HepG2 (cell line): ENCODE data around the gene PTK7. TPM values are rescaled to one million over a fixed set of nuclear protein-coding genes. Genes with fewer than 3 reads are reported as not detected.
A peak's percentile ranks its signal among the peaks of the same experiment; 100 is the strongest.

Source experiments
- ELF1 ChIP-seq: sonication (generic); formaldehyde crosslinking; IDR thresholded peaks from 2 replicates; pipeline ENCODE4 v1.4.0; 2020; ENCODE audit warnings: missing genetic modification reagents
- PHF20 ChIP-seq: sonication (generic); formaldehyde crosslinking; IDR thresholded peaks from 2 replicates; pipeline ENCODE4 v1.5.0; 2020; ENCODE audit warnings: mild to moderate bottlenecking, missing genetic modification reagents
- PPARG ChIP-seq: conservative IDR thresholded peaks from 2 replicates; pipeline ENCODE4 v1.6.1; 2016; ENCODE audit warnings: missing biosample characterization, missing genetic modification reagents
- PRDM10 ChIP-seq: sonication (generic); formaldehyde crosslinking; IDR thresholded peaks from 2 replicates; pipeline ENCODE4 v1.4.0; 2020; ENCODE audit warnings: low read depth, missing genetic modification reagents
- RAD21 ChIP-seq: fragments of 450-650 bp; formaldehyde crosslinking; IDR thresholded peaks from 2 replicates; pipeline ENCODE4 v1.5.0; 2020; ENCODE audit warnings: mild to moderate bottlenecking
- RNF219 ChIP-seq: sonication (generic); formaldehyde crosslinking; IDR thresholded peaks from 2 replicates; pipeline ENCODE4 v1.5.0; 2020; ENCODE audit warnings: mild to moderate bottlenecking, missing genetic modification reagents
- SALL1 ChIP-seq: sonication (generic); formaldehyde crosslinking; IDR thresholded peaks from 2 replicates; pipeline ENCODE4 v1.8.0; 2022; ENCODE audit warnings: mild to moderate bottlenecking, missing genetic modification reagents
- THAP11 ChIP-seq: IDR thresholded peaks from 2 replicates; pipeline ENCODE4 v1.6.1; 2016; ENCODE audit warnings: missing biosample characterization, missing genetic modification reagents
- TOE1 ChIP-seq: sonication (generic); formaldehyde crosslinking; IDR thresholded peaks from 2 replicates; pipeline ENCODE4 v1.4.0; 2020; ENCODE audit warnings: mild to moderate bottlenecking, missing genetic modification reagents
- ZFY ChIP-seq: sonication (generic); formaldehyde crosslinking; IDR thresholded peaks from 2 replicates; pipeline ENCODE4 v1.4.0; 2020; ENCODE audit warnings: missing genetic modification reagents
- ZNF33B ChIP-seq: sonication (generic); formaldehyde crosslinking; IDR thresholded peaks from 2 replicates; pipeline ENCODE4 v1.5.1; 2020; ENCODE audit warnings: mild to moderate bottlenecking, missing genetic modification reagents
- ZNF496 ChIP-seq: sonication (generic); formaldehyde crosslinking; IDR thresholded peaks from 2 replicates; pipeline ENCODE4 v1.8.1; 2023; ENCODE audit warnings: mild to moderate bottlenecking, moderate library complexity, missing genetic modification reagents; ENCODE audit not compliant: insufficient replicate concordance
- ZNF564 ChIP-seq: sonication (generic); formaldehyde crosslinking; IDR thresholded peaks from 2 replicates; pipeline ENCODE4 v1.8.1; 2023; ENCODE audit warnings: mild to moderate bottlenecking, missing genetic modification reagents
- ZNF569 ChIP-seq: sonication (generic); formaldehyde crosslinking; IDR thresholded peaks from 2 replicates; pipeline ENCODE4 v1.5.0; 2020; ENCODE audit warnings: mild to moderate bottlenecking, missing genetic modification reagents, moderate library complexity, borderline replicate concordance
- polyA plus RNA-seq, 8 experiments: library from polyadenylated mRNA; depleted of rRNA in 3 of 8; stranded (reverse) in 7 of 8; unstranded in 1 of 8; fragments of >200 nt; fragmentation: Illumina TruSeq in 4 of 8; extraction: Trizol in 4 of 8; gene quantifications; 2 replicates each; pipeline versions ENCODE4 v1.2.1 to v1.2.3, GENCODE V29; 2011 to 2016; ENCODE audit warnings: low read depth in 4 of 8, missing spikeins in 1 of 8, mixed read lengths in 1 of 8; ENCODE audit not compliant: insufficient read depth in 1 of 8
- total RNA-seq, 5 experiments: library from RNA; depleted of rRNA; stranded (reverse); fragments of >200 nt; fragmentation: Illumina TruSeq; extraction: Trizol; gene quantifications; 2 replicates each; pipeline ENCODE4 v1.2.3, GENCODE V29; 2016; ENCODE audit warnings: low read depth in 1 of 5
- TF ChIP-seq, protein P1 (sequence below): sonication (generic); formaldehyde crosslinking; IDR thresholded peaks from 2 replicates; pipeline ENCODE4 v1.5.0; 2020; ENCODE audit warnings: missing genetic modification reagents
- TF ChIP-seq, protein P2 (sequence below): sonication (generic); formaldehyde crosslinking; IDR thresholded peaks from 2 replicates; pipeline ENCODE4 v1.8.1; 2023; ENCODE audit warnings: mild to moderate bottlenecking, missing genetic modification reagents
- TF ChIP-seq, protein P3 (sequence below): sonication (generic); formaldehyde crosslinking; IDR thresholded peaks from 2 replicates; pipeline ENCODE4 v1.4.0; 2020; ENCODE audit warnings: missing genetic modification reagents, borderline replicate concordance
- TF ChIP-seq, protein P4 (sequence below): sonication (generic); formaldehyde crosslinking; IDR thresholded peaks from 2 replicates; pipeline ENCODE4 v1.4.0; 2020; ENCODE audit warnings: mild to moderate bottlenecking, low read depth, missing genetic modification reagents

PTK7 gene
- total and polyA plus RNA-seq, 2 of the 13 experiments (the other 11 are each of a cell fraction or from before 2014, with no cell fraction given): 98.5 to 99.8 TPM

- TF ChIP-seq RNF219 (CRISPR knock-in tag) (no peak), PRDM10 (CRISPR knock-in tag) (no peak), ZFY (CRISPR knock-in tag) (no peak), PHF20 (CRISPR knock-in tag) (peak; percentile 23; the same call in 1 of the 2 replicates), ELF1 (CRISPR knock-in tag) (no peak), PPARG (no peak), THAP11 (no peak), ZNF569 (CRISPR knock-in tag) (no peak), ZNF33B (no peak), RAD21 (no peak), ZNF496 (CRISPR knock-in tag) (no peak), ZNF564 (CRISPR knock-in tag) (no peak; the same call in 1 of the 2 replicates), SALL1 (peak; percentile 25; the same call in 1 of the 2 replicates), TOE1 (no peak)
- TF ChIP-seq, protein P1, sequence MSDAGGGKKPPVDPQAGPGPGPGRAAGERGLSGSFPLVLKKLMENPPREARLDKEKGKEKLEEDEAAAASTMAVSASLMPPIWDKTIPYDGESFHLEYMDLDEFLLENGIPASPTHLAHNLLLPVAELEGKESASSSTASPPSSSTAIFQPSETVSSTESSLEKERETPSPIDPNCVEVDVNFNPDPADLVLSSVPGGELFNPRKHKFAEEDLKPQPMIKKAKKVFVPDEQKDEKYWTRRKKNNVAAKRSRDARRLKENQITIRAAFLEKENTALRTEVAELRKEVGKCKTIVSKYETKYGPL (CRISPR knock-in tag): no peak
- TF ChIP-seq, protein P2, sequence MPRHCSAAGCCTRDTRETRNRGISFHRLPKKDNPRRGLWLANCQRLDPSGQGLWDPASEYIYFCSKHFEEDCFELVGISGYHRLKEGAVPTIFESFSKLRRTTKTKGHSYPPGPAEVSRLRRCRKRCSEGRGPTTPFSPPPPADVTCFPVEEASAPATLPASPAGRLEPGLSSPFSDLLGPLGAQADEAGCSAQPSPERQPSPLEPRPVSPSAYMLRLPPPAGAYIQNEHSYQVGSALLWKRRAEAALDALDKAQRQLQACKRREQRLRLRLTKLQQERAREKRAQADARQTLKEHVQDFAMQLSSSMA: peak; percentile 63; the same call in 1 of the 2 replicates
- TF ChIP-seq, protein P3, sequence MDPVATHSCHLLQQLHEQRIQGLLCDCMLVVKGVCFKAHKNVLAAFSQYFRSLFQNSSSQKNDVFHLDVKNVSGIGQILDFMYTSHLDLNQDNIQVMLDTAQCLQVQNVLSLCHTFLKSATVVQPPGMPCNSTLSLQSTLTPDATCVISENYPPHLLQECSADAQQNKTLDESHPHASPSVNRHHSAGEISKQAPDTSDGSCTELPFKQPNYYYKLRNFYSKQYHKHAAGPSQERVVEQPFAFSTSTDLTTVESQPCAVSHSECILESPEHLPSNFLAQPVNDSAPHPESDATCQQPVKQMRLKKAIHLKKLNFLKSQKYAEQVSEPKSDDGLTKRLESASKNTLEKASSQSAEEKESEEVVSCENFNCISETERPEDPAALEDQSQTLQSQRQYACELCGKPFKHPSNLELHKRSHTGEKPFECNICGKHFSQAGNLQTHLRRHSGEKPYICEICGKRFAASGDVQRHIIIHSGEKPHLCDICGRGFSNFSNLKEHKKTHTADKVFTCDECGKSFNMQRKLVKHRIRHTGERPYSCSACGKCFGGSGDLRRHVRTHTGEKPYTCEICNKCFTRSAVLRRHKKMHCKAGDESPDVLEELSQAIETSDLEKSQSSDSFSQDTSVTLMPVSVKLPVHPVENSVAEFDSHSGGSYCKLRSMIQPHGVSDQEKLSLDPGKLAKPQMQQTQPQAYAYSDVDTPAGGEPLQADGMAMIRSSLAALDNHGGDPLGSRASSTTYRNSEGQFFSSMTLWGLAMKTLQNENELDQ (CRISPR knock-in tag): no peak
- TF ChIP-seq, protein P4, sequence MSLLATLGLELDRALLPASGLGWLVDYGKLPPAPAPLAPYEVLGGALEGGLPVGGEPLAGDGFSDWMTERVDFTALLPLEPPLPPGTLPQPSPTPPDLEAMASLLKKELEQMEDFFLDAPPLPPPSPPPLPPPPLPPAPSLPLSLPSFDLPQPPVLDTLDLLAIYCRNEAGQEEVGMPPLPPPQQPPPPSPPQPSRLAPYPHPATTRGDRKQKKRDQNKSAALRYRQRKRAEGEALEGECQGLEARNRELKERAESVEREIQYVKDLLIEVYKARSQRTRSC: no peak
These were observed 96.2 kb downstream of the PTK7 start (continued) for GRCh38 chr6:43172104-43173007.
